ENCODE data around the gene NT5M. TPM values are rescaled to one million over a fixed set of nuclear protein-coding genes. Genes with fewer than 3 reads are reported as not detected.

The NT5M gene
- total RNA-seq, 4 donors from 2014 or later, result 0.68 to 4.2 (median 1.7) TPM; not detected in 1

GRCh38 chr17:17343896-17344506 is 40.8 kb downstream of the NT5M start:
- DNase-seq, result no peak
- in situ Hi-C loops (cut with MboI; ENCODE audit: low pct_ligation_motif_present in 1 of 4, low pct_unique_long_range_greater_than_20kb in 1 of 4, low sequenced_read_pairs in 3 of 4), result no loop called here
- H3K27me3 ChIP-seq, result no peaks in the 10 kb centered on the region
- no peaks in the 10 kb centered on the region for H3K36me3 ChIP-seq
- intact Hi-C loops (cut with DNase I; ENCODE audit: low total_unique reads), result no loop called here
- H3K4me1 ChIP-seq, result no peaks in the 10 kb centered on the region
- no peak for TF ChIP-seq EP300 (IDR thresholded peaks at IDR 0.05; ENCODE audit: low read depth)
- no peak for TF ChIP-seq CTCF (IDR thresholded peaks at IDR 0.05)
- no peak for TF ChIP-seq POLR2A (IDR thresholded peaks at IDR 0.05)
- H3K9me3 ChIP-seq, result no peaks in the 10 kb centered on the region
- H3K27ac ChIP-seq, result no peak overlapping the region
- H3K4me3 ChIP-seq, result no peak overlapping the region
- 91% methylated on average over 14 of the region's 14 CpGs; no CpG with 5 or more reads in 1 of the 2 donors for WGBS, 2 donors (ENCODE audit: low coverage in 1 of 2)

GRCh38 chr17:17344507-17345293 is 41.5 kb downstream of the NT5M start:
- Histone ChIP-seq H3K27ac (no peak overlapping the region), H3K4me3 (no peak overlapping the region), H3K9me3 (no peaks in the 10 kb centered on the region), H3K4me1 (no peaks in the 10 kb centered on the region), H3K27me3 (no peaks in the 10 kb centered on the region), H3K36me3 (no peaks in the 10 kb centered on the region)
- no peak for DNase-seq
- TF ChIP-seq POLR2A (IDR thresholded peaks at IDR 0.05) (no peak), POLR2AphosphoS5 (IDR thresholded peaks at IDR 0.05) (no peak), CTCF (IDR thresholded peaks at IDR 0.05) (no peak), EP300 (IDR thresholded peaks at IDR 0.05; ENCODE audit: low read depth) (no peak)
- intact Hi-C loops (cut with DNase I; ENCODE audit: low total_unique reads), result no loop called here
- 86% methylated on average over 14 of the region's 14 CpGs; no CpG with 5 or more reads in 1 of the 2 donors for WGBS, 2 donors (ENCODE audit: low coverage in 1 of 2)
- in situ Hi-C loops (cut with MboI; ENCODE audit: low pct_ligation_motif_present in 1 of 4, low pct_unique_long_range_greater_than_20kb in 1 of 4, low sequenced_read_pairs in 3 of 4), result no loop called here

- Histone ChIP-seq H3K4me1 (no peaks in the 10 kb centered on the region), H3K9me3 (no peaks in the 10 kb centered on the region), H3K27ac (no peak overlapping the region), H3K27me3 (no peaks in the 10 kb centered on the region), H3K4me3 (no peak overlapping the region), H3K36me3 (no peaks in the 10 kb centered on the region)
- in situ Hi-C loops (cut with MboI; ENCODE audit: low pct_ligation_motif_present in 1 of 4, low pct_unique_long_range_greater_than_20kb in 1 of 4, low sequenced_read_pairs in 3 of 4) (no loop called here), intact Hi-C loops (cut with DNase I; ENCODE audit: low total_unique reads) (no loop called here)
- no peak for DNase-seq
- no peak for TF ChIP-seq POLR2AphosphoS5 (IDR thresholded peaks at IDR 0.05)
- no peak for TF ChIP-seq CTCF (IDR thresholded peaks at IDR 0.05)
- no peak for TF ChIP-seq POLR2A (IDR thresholded peaks at IDR 0.05)
- WGBS, 2 donors (ENCODE audit: low coverage in 1 of 2), result 80% methylated on average over 4 of the region's 4 CpGs; no CpG with 5 or more reads in 1 of the 2 donors
Observed at GRCh38 chr17:17345294-17345597, 42.1 kb downstream of the NT5M start.

GRCh38 chr17:17345686-17346427 is 42.7 kb downstream of the NT5M start:
- no peaks in the 10 kb centered on the region for H3K27me3 ChIP-seq
- intact Hi-C loops (cut with DNase I; ENCODE audit: low total_unique reads), result no loop called here
- TF ChIP-seq POLR2A (IDR thresholded peaks at IDR 0.05) (no peak), CTCF (IDR thresholded peaks at IDR 0.05) (no peak), EP300 (IDR thresholded peaks at IDR 0.05; ENCODE audit: low read depth) (no peak)
- H3K27ac ChIP-seq, result no peak overlapping the region
- H3K4me3 ChIP-seq, result no peak overlapping the region
- in situ Hi-C loops (cut with MboI; ENCODE audit: low pct_ligation_motif_present in 1 of 4, low pct_unique_long_range_greater_than_20kb in 1 of 4, low sequenced_read_pairs in 3 of 4), result no loop called here
- H3K9me3 ChIP-seq, result no peaks in the 10 kb centered on the region
- H3K36me3 ChIP-seq, result no peaks in the 10 kb centered on the region
- WGBS, 2 donors (ENCODE audit: low coverage in 1 of 2), result 88 to 90% methylated on average over 4 to 14 of the region's 14 CpGs
- no peak for DNase-seq
- H3K4me1 ChIP-seq, result no peaks in the 10 kb centered on the region

Data from transverse colon (tissue), 4 donors.